ENCODE results near the gene SLC35A5. TPM values are rescaled to one million over a fixed set of nuclear protein-coding genes. Genes with fewer than 3 reads are reported as not detected.

SLC35A5 gene
- total RNA-seq, 4 donors from 2014 or later: 9.9 to 57.1 (median 31.0) TPM

DNA sequence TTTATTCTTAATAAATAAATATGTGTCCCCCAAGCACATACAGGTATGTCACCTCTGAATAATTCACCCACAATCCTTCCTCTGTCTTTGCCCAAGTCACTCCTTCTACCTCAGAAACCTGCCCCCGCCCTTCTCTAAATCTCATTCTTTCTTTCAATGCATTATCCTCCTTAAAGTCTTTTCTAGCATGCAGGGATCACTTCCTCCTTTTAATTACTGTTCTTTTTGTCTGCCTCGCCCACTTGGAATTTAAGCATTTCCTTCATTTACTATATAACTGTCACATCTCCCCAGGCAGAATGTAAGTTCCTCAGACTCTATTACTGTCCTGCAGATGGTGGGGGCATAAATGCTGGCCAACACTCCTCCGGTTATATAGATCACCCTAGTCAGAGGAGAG, 71.3 kb downstream of the SLC35A5 start:
- no peaks in the 10 kb centered on the region for H3K27me3 ChIP-seq
- no peak for DNase-seq
- peak overlapping the region in 1 of 4 donors; percentile 16 for H3K27ac ChIP-seq
- H3K36me3 ChIP-seq: no peaks in the 10 kb centered on the region
- no peak overlapping the region for H3K4me3 ChIP-seq
- H3K4me1 ChIP-seq: no peaks in the 10 kb centered on the region
- no peaks in the 10 kb centered on the region for H3K9me3 ChIP-seq
- TF ChIP-seq POLR2A (IDR thresholded peaks at IDR 0.05) (no peak), CTCF (IDR thresholded peaks at IDR 0.05) (no peak)

GRCh38 chr3:112633757-112634156, 71.9 kb downstream of the SLC35A5 start:
- TF ChIP-seq CTCF (IDR thresholded peaks at IDR 0.05) (no peak), POLR2A (IDR thresholded peaks at IDR 0.05) (no peak)
- H3K36me3 ChIP-seq: no peaks in the 10 kb centered on the region
- no peak for DNase-seq
- H3K9me3 ChIP-seq: no peaks in the 10 kb centered on the region
- H3K27ac ChIP-seq: peak overlapping the region in 1 of 4 donors; percentile 79
- H3K4me1 ChIP-seq: no peaks in the 10 kb centered on the region
- no peak overlapping the region for H3K4me3 ChIP-seq
- no peaks in the 10 kb centered on the region for H3K27me3 ChIP-seq

- TF ChIP-seq CTCF (IDR thresholded peaks at IDR 0.05) (no peak), POLR2A (IDR thresholded peaks at IDR 0.05) (no peak)
- H3K27ac ChIP-seq: peak overlapping the region in 2 of 4 donors; percentile 50 to 79
- H3K27me3 ChIP-seq: no peaks in the 10 kb centered on the region
- H3K36me3 ChIP-seq: no peaks in the 10 kb centered on the region
- DNase-seq: no peak
- no peaks in the 10 kb centered on the region for H3K4me1 ChIP-seq
- H3K4me3 ChIP-seq: no peak overlapping the region
- H3K9me3 ChIP-seq: no peaks in the 10 kb centered on the region
These were observed 73.1 kb downstream of the SLC35A5 start for GRCh38 chr3:112634786-112635541.

Other genes starting within 250 kb of the SLC35A5 start
- gene CD200, start 228.9 kb upstream of the SLC35A5 start, total RNA-seq: 10 to 100 TPM in 1 of 4 donors, 1 to 10 TPM in 3; 3.7 to 15.4 (median 7.1) TPM
- 10 to 100 TPM in 1 of 4 donors, 1 to 10 TPM in 2, not detected in 1; 1.2 to 27.2 (median 1.8) TPM for gene BTLA, start 62.6 kb upstream of the SLC35A5 start, total RNA-seq
- gene ATG3, start 83 bp upstream of the SLC35A5 start, total RNA-seq: 10 to 100 TPM; 52.0 to 86.3 (median 56.4) TPM
- 10 to 100 TPM in 2 of 4 donors, 1 to 10 TPM in 2; 2.6 to 26.4 (median 13.0) TPM for gene CCDC80, start 79.1 kb downstream of the SLC35A5 start, total RNA-seq

All from Peyer's patch (tissue), 4 donors.